GM12864 (cell line): Measurements from ENCODE around the gene BTG4.

Source experiments
- DNase-seq: peaks from one replicate; pipeline ENCODE4 v3.0.0-alpha.2; 2011; ENCODE audit warnings: low read depth
- H3K4me3 ChIP-seq: 2 replicates; pipeline ENCODE4 v1.5.1; 2011; ENCODE audit warnings: mild to moderate bottlenecking, low read depth, low read length, control low read depth
- TF ChIP-seq, protein P1 (sequence below): IDR thresholded peaks from 2 replicates; pipeline ENCODE4 v1.5.1; 2011; ENCODE audit warnings: low read depth, mild to moderate bottlenecking, moderate library complexity, low read length, control low read depth, inconsistent platforms; ENCODE audit errors: missing control alignments

The BTG4 gene

DNA sequence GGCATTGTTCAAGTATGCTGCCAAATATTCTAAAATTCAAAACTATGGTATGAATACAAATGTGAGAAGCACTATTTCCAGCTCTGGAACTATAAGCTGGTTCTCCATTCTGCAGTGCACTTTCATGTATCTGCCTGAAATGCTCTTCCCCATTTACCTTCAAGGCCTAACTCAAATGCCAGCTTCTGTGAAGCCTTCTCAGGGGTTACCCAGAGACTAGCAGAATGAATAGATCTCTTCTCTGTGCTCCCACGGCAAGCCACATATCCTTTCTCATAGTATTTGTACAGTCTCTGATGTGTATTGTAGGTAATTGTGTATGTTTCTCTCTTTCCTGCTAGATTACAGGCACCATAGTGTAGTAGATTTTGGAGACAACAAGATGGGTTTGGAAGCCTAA, 6.5 kb upstream of the BTG4 start:
- H3K4me3 ChIP-seq, result no peak overlapping the region
- no peak for DNase-seq
- TF ChIP-seq, protein P1, sequence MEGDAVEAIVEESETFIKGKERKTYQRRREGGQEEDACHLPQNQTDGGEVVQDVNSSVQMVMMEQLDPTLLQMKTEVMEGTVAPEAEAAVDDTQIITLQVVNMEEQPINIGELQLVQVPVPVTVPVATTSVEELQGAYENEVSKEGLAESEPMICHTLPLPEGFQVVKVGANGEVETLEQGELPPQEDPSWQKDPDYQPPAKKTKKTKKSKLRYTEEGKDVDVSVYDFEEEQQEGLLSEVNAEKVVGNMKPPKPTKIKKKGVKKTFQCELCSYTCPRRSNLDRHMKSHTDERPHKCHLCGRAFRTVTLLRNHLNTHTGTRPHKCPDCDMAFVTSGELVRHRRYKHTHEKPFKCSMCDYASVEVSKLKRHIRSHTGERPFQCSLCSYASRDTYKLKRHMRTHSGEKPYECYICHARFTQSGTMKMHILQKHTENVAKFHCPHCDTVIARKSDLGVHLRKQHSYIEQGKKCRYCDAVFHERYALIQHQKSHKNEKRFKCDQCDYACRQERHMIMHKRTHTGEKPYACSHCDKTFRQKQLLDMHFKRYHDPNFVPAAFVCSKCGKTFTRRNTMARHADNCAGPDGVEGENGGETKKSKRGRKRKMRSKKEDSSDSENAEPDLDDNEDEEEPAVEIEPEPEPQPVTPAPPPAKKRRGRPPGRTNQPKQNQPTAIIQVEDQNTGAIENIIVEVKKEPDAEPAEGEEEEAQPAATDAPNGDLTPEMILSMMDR, result no peak

DNA sequence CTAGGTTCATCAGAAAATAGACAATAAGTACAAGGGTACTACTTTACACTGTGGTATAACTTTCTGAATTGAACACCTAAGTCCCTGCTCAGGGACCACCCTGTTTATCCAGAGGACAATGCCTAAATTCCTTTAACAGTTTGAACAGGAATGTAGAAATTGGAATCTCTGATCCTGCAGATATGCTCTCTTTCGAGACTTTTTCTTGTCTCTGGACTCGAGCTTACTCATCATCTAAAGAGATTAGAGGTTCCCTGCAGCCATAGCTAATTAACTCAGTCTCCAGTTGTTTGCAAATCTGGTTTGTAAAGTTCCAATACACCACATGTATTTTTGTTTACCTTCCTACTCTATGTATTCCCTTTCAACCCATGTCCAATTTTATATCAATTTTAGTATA, 3.4 kb upstream of the BTG4 start:
- TF ChIP-seq, protein P1, result no peak
- DNase-seq, result no peak
- no peak overlapping the region for H3K4me3 ChIP-seq

DNA sequence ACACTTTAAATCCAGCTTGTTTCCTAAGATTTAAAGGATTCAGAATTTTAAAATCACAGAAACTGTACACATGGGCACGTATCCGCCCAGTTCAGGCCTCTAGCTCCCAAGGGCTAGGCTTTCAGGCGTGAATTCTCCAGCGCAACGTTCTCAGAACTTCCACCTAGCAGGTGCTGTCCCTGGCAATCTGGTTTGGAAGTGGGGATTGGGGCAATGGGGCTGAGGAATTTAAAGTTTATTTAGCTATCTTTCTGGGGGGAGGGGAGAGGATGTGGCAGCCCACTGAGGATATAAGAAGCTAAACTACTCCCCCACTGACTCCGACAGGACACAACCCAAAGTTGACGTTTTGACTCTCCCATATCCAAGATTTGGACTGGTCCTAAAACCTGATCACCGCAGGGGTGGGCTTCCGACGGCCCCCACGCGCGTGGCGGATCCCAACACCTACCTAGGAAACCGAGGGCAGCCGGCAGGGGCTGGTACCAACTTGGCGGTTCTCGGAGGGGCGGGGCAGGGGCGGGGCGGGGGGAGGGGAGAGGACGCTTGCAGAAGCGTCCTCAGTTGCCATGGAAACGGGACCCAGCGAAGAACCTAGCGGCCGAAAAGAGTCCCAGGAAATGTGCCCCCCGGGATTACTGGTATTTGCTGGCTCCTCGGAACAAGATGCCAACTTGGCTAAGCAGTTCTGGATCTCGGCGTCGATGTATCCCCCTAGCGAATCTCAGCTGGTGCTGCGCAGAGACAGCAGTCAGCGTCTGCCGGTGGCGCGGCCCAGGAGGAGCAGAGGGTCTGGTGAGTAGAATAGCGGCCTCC, 2.2 kb upstream of the BTG4 start, which contains the start of gene HOATZ:
Gene HOATZ, plus strand, starts transcription at position 563 of the 816 bp plus-strand sequence. Its CDS starts 7 bp downstream, at position 570.
- TF ChIP-seq, protein P1, result no peak
- no peak for DNase-seq
- H3K4me3 ChIP-seq, result no peak within 1 kb of the TSS

DNA sequence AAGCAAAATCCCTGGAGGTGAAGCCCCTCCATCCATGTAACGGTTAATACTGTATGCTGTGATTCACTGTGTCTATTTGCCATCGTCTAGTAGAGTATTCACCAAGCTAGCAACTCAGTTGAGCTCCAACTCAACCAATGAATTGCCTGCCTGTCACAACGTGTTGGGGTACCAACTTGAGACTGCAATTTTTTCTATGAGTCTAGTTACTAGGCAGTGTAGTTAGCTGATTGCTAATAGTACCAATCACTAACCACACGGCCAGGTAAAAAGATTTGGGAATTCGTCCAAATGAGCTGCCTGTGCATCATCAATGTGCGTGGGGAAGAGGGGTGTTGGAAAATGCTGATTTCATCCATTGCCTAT, 1.0 kb upstream of the BTG4 start:
- no peak for DNase-seq
- H3K4me3 ChIP-seq, result no peak overlapping the region
- TF ChIP-seq, protein P1, result no peak

DNA sequence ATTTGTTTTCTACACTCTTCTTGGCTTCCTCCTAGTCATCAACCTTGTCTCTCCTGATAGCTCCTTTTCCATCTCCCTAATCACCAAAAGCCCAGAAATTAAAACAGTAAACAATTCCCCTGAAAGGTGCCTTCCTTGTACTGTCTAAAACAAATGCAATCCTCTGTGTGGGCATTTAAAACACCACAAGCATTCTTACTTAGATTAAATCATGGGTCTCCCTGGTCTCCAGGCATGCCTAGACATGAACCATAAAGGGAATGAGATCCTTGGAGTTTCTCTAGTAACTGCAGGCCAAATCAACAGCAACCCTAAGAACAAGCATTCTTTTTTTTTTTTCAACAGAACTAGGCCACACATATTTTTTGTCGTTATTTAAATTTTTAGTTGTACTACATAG, 1.9 kb downstream of the BTG4 start:
- TF ChIP-seq, protein P1, result no peak
- no peak for DNase-seq
- no peak overlapping the region for H3K4me3 ChIP-seq

DNA sequence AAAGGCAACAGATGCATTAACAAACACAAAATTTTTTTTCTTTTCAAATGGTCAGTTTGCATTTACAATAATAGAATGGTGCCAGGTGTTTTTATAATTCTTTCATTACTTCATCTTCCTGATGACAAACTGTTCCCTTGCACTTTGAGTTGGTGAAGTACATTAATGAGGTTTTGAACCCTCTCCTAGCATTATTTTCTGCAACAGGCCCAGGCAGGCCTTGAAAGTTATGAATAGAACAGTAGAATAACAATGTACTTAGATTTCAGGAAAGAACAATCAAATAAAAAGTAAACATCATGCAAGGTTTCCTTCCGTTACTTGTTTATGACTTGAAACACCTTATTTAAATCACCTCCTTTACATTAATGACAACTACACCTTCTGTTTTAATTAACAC, 9.6 kb downstream of the BTG4 start:
- TF ChIP-seq, protein P1, result no peak
- no peak for DNase-seq

DNA sequence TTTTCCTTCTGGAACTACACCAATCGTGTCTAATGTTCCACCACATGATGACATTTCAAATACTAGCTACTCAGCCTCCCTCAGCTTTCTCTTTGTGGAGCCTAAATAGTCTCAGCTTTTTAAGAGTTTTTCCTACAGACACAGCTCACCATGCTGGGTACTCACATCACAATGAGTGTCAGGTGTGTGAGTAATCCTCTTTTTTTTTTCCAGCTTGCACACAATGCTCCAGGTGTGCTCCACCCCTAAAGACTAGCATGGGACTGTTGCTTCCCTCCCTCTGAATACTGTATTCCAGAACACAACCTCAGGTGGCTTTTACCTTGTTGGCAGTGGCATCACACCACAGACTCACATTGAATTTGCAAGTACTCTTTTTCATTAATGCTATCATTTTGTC, 11.7 kb downstream of the BTG4 start:
- TF ChIP-seq, protein P1, result no peak
- no peak for DNase-seq
- H3K4me3 ChIP-seq, result no peak overlapping the region

More for the DNA sequence above, 9.6 kb downstream of the BTG4 start:
- H3K4me3 ChIP-seq, result no peak overlapping the region
